ENCODE results near the gene MICAL1.

- TF ChIP-seq CTCF (IDR thresholded peaks at IDR 0.05) (no peak), POLR2AphosphoS5 (IDR thresholded peaks at IDR 0.05) (no peak)
These were observed 58.6 kb downstream of the MICAL1 start for GRCh38 chr6:109397020-109397419.

Data from breast epithelium (tissue), 3 donors.